Iris pigment epithelial cell (primary cell): ENCODE data around the gene PTPRD.
A peak's percentile ranks its signal among the peaks of the same experiment; 100 is the strongest.

ENCODE experiments used
- DNase-seq: peaks from one replicate; pipeline ENCODE4 v3.0.0-alpha.2; 2011; ENCODE audit warnings: low read depth

Gene PTPRD

DNA sequence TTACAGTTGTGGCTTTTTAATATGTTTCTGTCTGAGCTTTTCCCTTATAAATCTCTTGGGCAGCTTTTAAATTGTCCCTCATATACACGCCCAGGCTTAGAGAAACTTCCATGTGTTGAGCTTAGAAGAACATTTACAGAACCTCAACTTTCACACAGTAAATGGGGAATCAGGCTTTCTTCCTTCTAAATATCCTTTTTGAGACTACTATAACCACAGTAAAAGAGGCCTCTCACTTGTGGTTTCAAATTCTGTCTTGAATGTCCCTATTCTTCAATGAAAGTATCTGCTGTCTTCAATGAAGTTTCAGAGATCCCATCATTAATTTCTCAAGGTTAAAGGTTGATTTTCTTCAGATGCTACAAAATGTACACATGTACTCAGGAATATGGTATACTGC lies 2224.7 kb downstream of the PTPRD start:
- no peak for DNase-seq

- DNase-seq, result no peak
Observed at GRCh38 chr9:8384091-8384490, 2228.7 kb downstream of the PTPRD start.

DNA sequence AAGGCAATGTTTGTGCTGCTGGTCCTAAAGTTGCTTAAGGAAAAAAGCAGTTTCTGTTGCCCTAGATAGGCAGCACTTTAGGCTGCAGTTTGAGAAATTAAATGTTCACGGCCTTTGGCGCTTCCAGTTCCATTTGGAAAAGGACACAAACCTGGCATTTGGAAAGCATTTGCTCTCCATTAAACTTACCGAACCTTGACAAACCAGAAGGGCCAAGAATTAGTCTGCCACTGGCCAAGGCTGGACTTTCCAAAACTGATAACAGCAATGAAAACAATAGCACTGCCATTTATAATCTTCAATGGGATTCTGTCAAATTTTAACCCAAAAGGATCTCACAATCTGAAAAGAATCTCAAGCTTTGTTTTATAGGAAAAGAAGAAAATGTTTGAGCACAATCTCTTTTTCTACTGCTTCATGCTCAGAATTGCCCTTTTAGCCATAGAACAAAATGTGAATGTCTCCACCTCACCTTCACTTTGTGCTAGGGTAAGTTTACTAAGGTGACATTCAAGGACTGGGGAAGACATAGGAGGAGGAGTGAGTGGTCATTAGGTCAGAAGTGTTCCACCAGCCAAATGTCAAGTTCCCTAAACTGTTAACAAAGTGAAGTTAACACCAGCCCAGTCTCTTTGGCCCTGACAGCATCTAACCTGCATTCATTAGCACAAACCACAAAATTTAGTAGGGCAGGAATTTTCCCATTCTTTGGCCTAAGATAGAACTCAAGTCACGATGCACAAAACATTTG lies 2229.8 kb downstream of the PTPRD start:
- DNase-seq, result no peak

DNA sequence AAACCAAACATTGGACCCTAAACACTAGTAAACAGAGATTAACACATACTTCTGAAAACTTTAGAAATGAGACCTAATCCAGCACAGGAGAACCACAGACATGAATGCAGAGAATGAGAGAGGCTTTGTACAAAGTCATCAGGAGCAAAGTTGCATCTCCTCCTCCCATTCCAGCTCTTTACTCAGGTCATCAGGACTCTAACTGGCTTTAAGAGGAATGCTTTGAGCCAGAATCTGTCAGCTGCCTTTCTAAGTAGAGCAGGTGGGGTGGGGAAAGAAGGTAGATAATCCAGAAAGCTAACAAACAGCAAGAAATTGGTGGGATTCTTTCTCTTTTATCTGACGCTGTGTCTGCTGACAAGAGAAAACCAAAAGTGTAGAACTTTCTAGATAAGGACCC lies 2230.5 kb downstream of the PTPRD start:
- DNase-seq, result no peak

DNA sequence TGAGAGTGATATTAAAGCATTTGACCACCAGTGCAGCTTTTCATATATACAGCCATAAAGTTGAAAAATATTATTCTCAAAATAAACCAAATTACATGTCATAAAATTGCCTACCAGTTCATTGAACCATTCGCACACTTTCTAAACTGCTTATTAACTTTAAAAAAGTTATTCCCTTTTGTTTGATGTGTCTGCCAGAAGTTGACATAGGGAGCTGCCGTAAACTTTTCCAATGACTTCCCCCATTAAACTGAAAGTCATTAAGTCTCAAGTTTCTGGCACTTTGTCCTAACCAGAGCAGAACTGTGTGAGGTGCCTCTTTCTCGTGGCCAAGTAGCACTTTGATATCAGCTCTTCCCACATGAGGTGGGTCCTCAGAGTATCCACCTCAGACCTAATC lies 2231.2 kb downstream of the PTPRD start:
- no peak for DNase-seq

GRCh38 chr9:8374471-8374870 lies 2238.3 kb downstream of the PTPRD start:
- DNase-seq, result no peak

DNA sequence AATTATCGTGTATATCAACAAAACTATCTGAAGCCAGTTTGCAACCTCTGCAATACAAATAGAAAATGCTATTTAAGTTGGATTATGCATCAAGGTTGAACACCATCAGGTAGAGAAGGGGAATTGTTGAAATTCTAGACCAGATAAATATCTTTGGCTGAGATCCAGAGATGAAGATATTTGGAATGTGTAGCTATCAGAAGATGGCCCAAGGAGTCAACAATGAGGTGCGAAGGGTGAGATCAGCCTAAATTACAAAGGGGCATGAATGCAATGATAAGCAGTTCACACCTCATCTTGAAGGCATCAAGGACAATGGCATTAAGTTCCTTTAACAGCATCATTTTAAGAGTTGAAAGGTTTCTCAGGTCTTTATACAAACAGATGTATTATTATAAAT lies 2241.1 kb downstream of the PTPRD start:
- no peak for DNase-seq

- peak; percentile 20 for DNase-seq
Observed at GRCh38 chr9:8366161-8366926, 2246.5 kb downstream of the PTPRD start.

DNA sequence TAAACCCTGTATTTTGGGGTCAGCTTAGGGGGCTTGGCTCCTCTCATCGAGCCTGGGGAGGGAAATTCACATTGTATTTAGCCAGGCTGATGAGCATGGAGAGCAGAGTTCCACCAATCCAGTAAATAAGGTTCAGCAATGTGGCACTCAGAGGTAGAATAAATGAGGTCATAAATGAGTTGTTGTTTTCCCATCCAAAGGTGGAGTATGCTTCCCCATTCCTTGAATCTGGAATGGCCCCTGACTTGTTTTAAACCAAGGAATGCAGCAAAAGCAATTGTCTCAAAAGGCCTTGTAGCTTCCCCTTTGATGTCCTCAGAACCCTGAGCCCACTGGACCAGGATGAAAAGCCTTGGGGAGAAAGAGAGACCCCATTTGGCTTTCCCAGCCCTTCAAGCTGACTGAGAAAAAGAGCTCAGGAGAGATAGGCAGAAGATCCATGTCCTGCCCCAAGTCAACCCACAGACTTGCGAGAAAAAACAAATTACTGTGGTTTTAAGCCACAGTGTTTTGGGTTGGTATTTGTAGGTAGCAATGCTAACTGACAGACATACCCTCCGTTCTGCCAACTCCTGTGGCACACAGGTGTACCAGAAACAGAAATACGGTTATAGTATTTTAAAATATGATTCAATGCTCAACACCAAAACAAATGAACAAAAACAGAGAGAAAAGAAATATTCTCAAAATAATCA lies 2247.2 kb downstream of the PTPRD start:
- no peak for DNase-seq

- DNase-seq, result peak; percentile 69
Observed at GRCh38 chr9:8365029-8365428, 2247.8 kb downstream of the PTPRD start.

- DNase-seq, result no peak
Observed at GRCh38 chr9:8364026-8364752, 2248.6 kb downstream of the PTPRD start.

DNA sequence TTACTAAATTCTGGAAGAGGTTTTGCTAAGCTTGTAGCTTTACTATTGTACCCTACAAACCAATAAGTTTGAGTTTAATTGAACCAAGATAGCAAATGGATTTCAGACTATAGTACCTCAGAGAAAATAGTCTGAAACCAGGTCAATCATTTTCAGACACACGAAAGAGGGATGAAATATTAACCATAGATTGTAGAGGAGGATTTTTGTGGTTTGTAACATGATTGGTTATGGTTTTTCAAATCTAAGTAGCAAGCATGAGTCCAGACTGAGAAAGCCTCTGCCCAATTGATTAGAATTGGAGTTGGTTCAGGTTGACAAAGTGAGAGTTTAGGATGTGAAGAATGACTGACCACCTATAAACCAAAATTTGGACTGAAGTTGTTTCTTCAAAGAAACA lies 2250.6 kb downstream of the PTPRD start:
- DNase-seq, result no peak

GRCh38 chr9:8361364-8361763 lies 2251.4 kb downstream of the PTPRD start:
- DNase-seq, result no peak

- no peak for DNase-seq
Observed at GRCh38 chr9:8356406-8356805, 2256.4 kb downstream of the PTPRD start.

DNA sequence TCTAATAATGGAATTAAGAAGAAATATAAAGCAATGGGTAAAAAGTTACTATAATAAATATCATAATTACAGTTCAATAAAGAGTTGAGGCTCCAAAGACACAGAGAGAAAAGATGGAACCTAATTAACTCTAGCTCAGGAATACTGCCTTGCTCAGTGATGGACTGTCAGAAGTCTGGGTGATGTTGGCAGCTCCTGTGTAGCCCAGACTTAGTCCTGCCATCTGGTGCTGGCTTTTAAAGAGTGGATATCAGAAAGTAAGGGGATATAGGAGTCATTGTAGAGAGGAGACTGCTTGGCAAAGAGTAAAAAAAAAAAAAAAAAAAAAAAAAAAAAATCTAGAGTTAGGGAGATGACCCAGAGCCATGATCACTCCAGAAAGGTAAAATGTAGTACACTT lies 2261.4 kb downstream of the PTPRD start:
- DNase-seq, result no peak

DNA sequence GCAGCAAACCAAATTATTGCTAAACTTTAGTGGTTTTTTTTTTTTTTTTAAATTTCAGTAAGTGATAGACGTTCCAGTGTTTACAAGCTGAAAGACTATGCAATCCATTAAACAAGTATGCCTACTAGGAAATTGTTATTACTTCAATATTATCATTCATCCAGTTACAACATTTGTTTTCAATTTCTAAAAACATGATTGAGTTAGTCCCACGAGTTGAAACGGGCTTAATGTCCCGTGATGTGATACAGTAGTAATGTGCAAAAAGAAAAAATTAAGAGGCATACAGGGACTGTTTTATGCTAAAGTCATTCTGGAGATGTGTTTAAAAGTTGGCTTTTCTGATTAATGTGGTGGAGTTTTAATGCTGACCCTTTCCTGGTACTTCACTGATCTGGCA lies 2262.9 kb downstream of the PTPRD start:
- DNase-seq, result no peak

DNA sequence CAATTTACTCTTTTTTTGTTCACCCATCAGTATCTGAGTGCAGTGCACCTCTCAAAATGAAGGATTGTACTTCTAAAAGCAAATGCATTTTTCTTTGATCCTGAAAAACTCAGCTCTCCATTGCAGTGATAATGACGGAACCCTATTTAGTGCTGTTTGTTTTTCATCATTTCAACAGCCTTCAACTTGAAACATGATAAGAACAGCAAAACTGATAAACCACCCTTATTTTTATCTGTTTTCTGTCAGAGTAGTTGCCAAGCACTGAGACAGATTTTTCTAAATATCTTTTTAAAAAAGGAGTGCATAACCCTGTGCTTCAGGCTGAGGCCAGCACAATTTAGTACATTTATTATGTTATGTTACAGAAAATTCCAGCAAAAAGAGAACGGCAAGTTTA lies 2263.4 kb downstream of the PTPRD start:
- no peak for DNase-seq

DNA sequence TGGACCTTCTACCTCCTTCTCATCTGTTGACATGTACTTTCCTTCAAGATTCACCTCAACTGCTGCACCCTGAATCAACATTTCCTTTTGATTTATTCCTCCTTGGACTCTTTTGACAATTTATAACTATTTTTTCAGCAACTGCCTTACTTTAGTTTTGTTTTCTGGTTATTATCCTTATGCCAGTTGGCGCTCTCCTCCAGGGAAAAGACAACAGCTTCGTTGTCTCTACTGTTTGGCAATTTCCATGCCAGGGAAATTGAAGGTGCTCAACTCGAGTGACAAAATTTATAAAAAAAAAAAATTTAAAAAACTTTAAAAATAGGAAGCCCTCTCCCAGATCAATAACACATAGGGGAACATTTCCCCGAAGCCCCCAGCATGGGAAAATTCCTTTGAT lies 2264.0 kb downstream of the PTPRD start:
- DNase-seq, result no peak

GRCh38 chr9:8346296-8346695 lies 2266.5 kb downstream of the PTPRD start:
- DNase-seq, result peak; percentile 9

DNA sequence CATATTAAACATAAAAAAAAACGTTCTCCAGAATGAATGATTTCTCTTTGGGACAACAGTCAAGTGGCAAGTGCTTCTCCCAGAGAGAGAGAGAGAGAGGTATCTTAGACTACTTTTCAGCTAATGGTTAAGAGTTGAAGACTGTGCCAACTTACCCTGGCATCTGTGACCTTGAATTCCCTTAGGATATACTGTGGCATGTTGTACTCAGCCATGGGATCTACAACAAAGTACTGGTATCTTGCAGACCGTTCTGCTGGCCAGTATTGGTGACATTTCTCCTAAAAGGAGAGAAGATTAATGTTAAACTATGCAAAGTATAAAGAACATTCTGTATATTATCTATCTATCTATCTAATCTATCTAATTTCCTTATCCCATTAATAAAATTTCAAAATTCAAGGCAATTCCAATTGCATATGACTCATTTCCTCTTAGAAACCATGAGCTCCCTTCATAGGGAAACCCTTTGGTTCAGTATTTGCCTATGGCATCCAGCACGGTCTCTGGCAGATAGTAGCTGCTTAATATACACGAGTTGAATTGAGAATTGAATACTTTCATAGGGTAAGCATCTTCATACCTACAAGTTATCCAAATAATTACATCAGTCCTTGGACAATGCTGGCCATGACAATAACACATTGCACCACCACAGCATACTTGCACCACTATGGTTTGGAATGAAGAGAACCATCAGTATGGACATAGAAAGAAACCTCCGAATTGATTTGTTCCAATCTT lies 2273.9 kb downstream of the PTPRD start:
- no peak for DNase-seq
